Right lobe of liver (tissue), 4 donors: ENCODE measurements around the gene EIF1.
A peak's percentile ranks its signal among the peaks of the same experiment; 100 is the strongest.

Experiments
- CTCF ChIP-seq, 4 donors: fragments of 200-600 bp in 3 of 4; fragments of 450-650 bp in 1 of 4; IDR thresholded peaks; one replicate each; pipeline versions ENCODE4 v1.5.1 to v1.8.0; 2016 to 2022; ENCODE audit warnings: antibody characterized with exemption in 4 of 4, mild to moderate bottlenecking in 2 of 4
- POLR2A ChIP-seq: fragments of 450-650 bp; IDR thresholded peaks from one replicate; pipeline ENCODE4 v1.6.1; 2017; ENCODE audit warnings: antibody characterized with exemption, mild to moderate bottlenecking
- donor health status: DM: no; HTN: no; CAD: no.
- donor health status: DM: no; HTN: no; CAD: no.
- donor health status: DM: no; HTN: yes; CAD: no.

GRCh38 chr17:41648411-41649195, 40.1 kb upstream of the EIF1 start:
- peak; percentile 92 to 96 (median 94) for TF ChIP-seq CTCF (IDR thresholded peaks at IDR 0.05)
- no peak for TF ChIP-seq POLR2A
